Mononuclear cell (primary cell): ENCODE measurements around the gene TUBD1. TPM values are rescaled to one million over a fixed set of nuclear protein-coding genes. Genes with fewer than 3 reads are reported as not detected.
"Not testable (repeated sequence)": the region's sequence is repeated elsewhere in the genome, so short reads cannot be mapped to it uniquely, and the experiment has no call there.

ENCODE experiments used
- H3K27me3 ChIP-seq: 2 replicates; pipeline ENCODE4 v1.6.0; 2011; ENCODE audit warnings: low read length, control low read depth; ENCODE audit not compliant: insufficient read depth
- H3K4me1 ChIP-seq: 2 replicates; pipeline ENCODE4 v1.5.1; 2011; ENCODE audit warnings: mild to moderate bottlenecking, low read length, control low read depth; ENCODE audit not compliant: insufficient read depth
- H3K4me3 ChIP-seq: 2 replicates; pipeline ENCODE4 v1.5.1; 2011; ENCODE audit warnings: mild to moderate bottlenecking, low read length, moderate library complexity
- H3K9me3 ChIP-seq: 2 replicates; pipeline ENCODE4 v1.5.1; 2011; ENCODE audit warnings: low read depth, mild to moderate bottlenecking, control low read depth, low read length
- total RNA-seq: library from RNA; depleted of rRNA; stranded (reverse); fragments of >200 nt; gene quantifications from one replicate; pipeline ENCODE4 v1.2.3, GENCODE V29; 2012

TUBD1 gene
- 6.6 TPM for total RNA-seq

- peak within 1 kb of the TSS; percentile 79 for H3K4me3 ChIP-seq
- H3K4me1 ChIP-seq = peaks cover 40% of the 10 kb centered on the region
- no peaks in the 10 kb centered on the region for H3K27me3 ChIP-seq
- H3K9me3 ChIP-seq = no peaks in the 10 kb centered on the region
Measured at GRCh38 chr17:59892924-59893675, at the start of gene TUBD1, which contains the start of gene RPS6KB1. TSS of gene TUBD1 (minus strand) at chr17:59892943. CDS start at chr17:59891002, 1,941 bp downstream. TSS of gene RPS6KB1 (plus strand) at chr17:59893121. CDS start at chr17:59893185, 64 bp downstream.

- H3K4me3 ChIP-seq = no peak overlapping the region
- no peaks in the 10 kb centered on the region for H3K9me3 ChIP-seq
- H3K4me1 ChIP-seq = no peaks in the 10 kb centered on the region
- H3K27me3 ChIP-seq = no peaks in the 10 kb centered on the region
Measured at GRCh38 chr17:59941131-59941530, 48.4 kb upstream of the TUBD1 start.

- not testable (repeated sequence) for H3K9me3 ChIP-seq
Measured at GRCh38 chr17:59940697-59941096, 48.0 kb upstream of the TUBD1 start.

GRCh38 chr17:59933317-59933716 lies 40.6 kb upstream of the TUBD1 start:
- not testable (repeated sequence) for H3K4me3 ChIP-seq, H3K4me1 ChIP-seq, H3K9me3 ChIP-seq, H3K27me3 ChIP-seq

More at GRCh38 chr17:59940697-59941096, 48.0 kb upstream of the TUBD1 start:
- H3K27me3 ChIP-seq, H3K4me1 ChIP-seq, H3K4me3 ChIP-seq: not testable (repeated sequence)

GRCh38 chr17:59930768-59931167 lies 38.0 kb upstream of the TUBD1 start:
- H3K9me3 ChIP-seq, H3K4me3 ChIP-seq, H3K4me1 ChIP-seq, H3K27me3 ChIP-seq: not testable (repeated sequence)

GRCh38 chr17:59930121-59930520 lies 37.4 kb upstream of the TUBD1 start:
- H3K27me3 ChIP-seq, H3K4me3 ChIP-seq, H3K4me1 ChIP-seq, H3K9me3 ChIP-seq: not testable (repeated sequence)

GRCh38 chr17:59920637-59921036 lies 27.9 kb upstream of the TUBD1 start:
- not testable (repeated sequence) for H3K4me3 ChIP-seq, H3K4me1 ChIP-seq, H3K9me3 ChIP-seq, H3K27me3 ChIP-seq

GRCh38 chr17:59916446-59916845 lies 23.7 kb upstream of the TUBD1 start:
- Histone ChIP-seq H3K9me3 (no peaks in the 10 kb centered on the region), H3K27me3 (no peaks in the 10 kb centered on the region), H3K4me1 (no peaks in the 10 kb centered on the region), H3K4me3 (no peak overlapping the region)

- H3K9me3 ChIP-seq = no peaks in the 10 kb centered on the region
- H3K4me1 ChIP-seq = no peaks in the 10 kb centered on the region
Measured at GRCh38 chr17:59914274-59914854, 21.6 kb upstream of the TUBD1 start.

GRCh38 chr17:59907467-59907866 lies 14.7 kb upstream of the TUBD1 start:
- Histone ChIP-seq H3K9me3 (no peaks in the 10 kb centered on the region), H3K4me3 (no peak overlapping the region), H3K27me3 (no peaks in the 10 kb centered on the region), H3K4me1 (no peaks in the 10 kb centered on the region)

More at GRCh38 chr17:59914274-59914854, 21.6 kb upstream of the TUBD1 start:
- no peak overlapping the region for H3K4me3 ChIP-seq
- H3K27me3 ChIP-seq = no peaks in the 10 kb centered on the region

GRCh38 chr17:59903455-59903854 lies 10.7 kb upstream of the TUBD1 start:
- Histone ChIP-seq H3K4me1 (peaks cover 7% of the 10 kb centered on the region), H3K9me3 (no peaks in the 10 kb centered on the region), H3K4me3 (no peak overlapping the region), H3K27me3 (no peaks in the 10 kb centered on the region)

GRCh38 chr17:59901604-59902003 lies 8.9 kb upstream of the TUBD1 start:
- Histone ChIP-seq H3K4me3 (no peak overlapping the region), H3K27me3 (no peaks in the 10 kb centered on the region), H3K9me3 (no peaks in the 10 kb centered on the region), H3K4me1 (peaks cover 9% of the 10 kb centered on the region)

- H3K4me3 ChIP-seq = no peak overlapping the region
- no peaks in the 10 kb centered on the region for H3K27me3 ChIP-seq
- H3K4me1 ChIP-seq = peaks cover 27% of the 10 kb centered on the region
- no peaks in the 10 kb centered on the region for H3K9me3 ChIP-seq
Measured at GRCh38 chr17:59899099-59899498, 6.4 kb upstream of the TUBD1 start.

GRCh38 chr17:59897090-59897489 lies 4.3 kb upstream of the TUBD1 start:
- H3K27me3 ChIP-seq = no peaks in the 10 kb centered on the region
- H3K4me1 ChIP-seq = peaks cover 37% of the 10 kb centered on the region
- no peak overlapping the region for H3K4me3 ChIP-seq
- H3K9me3 ChIP-seq = no peaks in the 10 kb centered on the region

GRCh38 chr17:59893676-59894100 lies 945 bp upstream of the TUBD1 start:
- Histone ChIP-seq H3K4me3 (peak overlapping the region; percentile 79), H3K27me3 (no peaks in the 10 kb centered on the region), H3K4me1 (peaks cover 43% of the 10 kb centered on the region), H3K9me3 (no peaks in the 10 kb centered on the region)
